Transverse colon (tissue), 4 donors: ENCODE results near the gene COL6A2. TPM values are rescaled to one million over a fixed set of nuclear protein-coding genes. Genes with fewer than 3 reads are reported as not detected.

Source experiments
- DNase-seq: peaks from one replicate; pipeline ENCODE4 v3.0.0-alpha.2; 2019
- H3K27ac ChIP-seq, 4 donors: fragments of 200-600 bp; sonication (generic); 2 replicates each; pipeline ENCODE4 v1.5.1; 2016 to 2018; ENCODE audit warnings: inconsistent platforms in 4 of 4
- H3K27me3 ChIP-seq: fragments of 200-600 bp; sonication (generic); 2 replicates; pipeline ENCODE4 v1.5.1; 2017; ENCODE audit warnings: inconsistent platforms
- H3K36me3 ChIP-seq, 4 donors: fragments of 200-600 bp; sonication (generic); 2 replicates each; pipeline ENCODE4 v1.5.1; 2017 to 2019; ENCODE audit warnings: inconsistent platforms in 4 of 4
- H3K4me1 ChIP-seq, 4 donors: fragments of 200-600 bp; sonication (generic); 2 replicates each; pipeline ENCODE4 v1.5.1; 2017 to 2020; ENCODE audit warnings: inconsistent platforms in 4 of 4
- H3K4me3 ChIP-seq, 4 donors: fragments of 200-600 bp; sonication (generic); 1 replicate in 1 of 4; 2 replicates in 3 of 4; pipeline versions ENCODE4 v1.5.1 to v1.6.1; 2017 to 2019; ENCODE audit warnings: inconsistent platforms in 4 of 4
- H3K9me3 ChIP-seq, 2 donors: fragments of 200-600 bp; sonication (generic); 2 replicates each; pipeline ENCODE4 v1.5.1; 2017 to 2019; ENCODE audit warnings: inconsistent platforms in 2 of 2
- EP300 ChIP-seq: sonication (generic); formaldehyde crosslinking; IDR thresholded peaks from one replicate; pipeline ENCODE4 v1.6.1; 2017; ENCODE audit warnings: antibody characterized with exemption, low read depth
- POLR2A ChIP-seq: fragments of 450-650 bp; IDR thresholded peaks from one replicate; pipeline ENCODE4 v1.6.1; 2016; ENCODE audit warnings: antibody characterized with exemption, mild to moderate bottlenecking, moderate library complexity
- POLR2AphosphoS5 ChIP-seq, 3 donors: sonication (generic); formaldehyde crosslinking; IDR thresholded peaks; one replicate each; pipeline ENCODE4 v1.6.1; 2016; ENCODE audit warnings: antibody characterized with exemption in 3 of 3
- WGBS, 2 donors: methylation state at CpG; one replicate each; pipeline ENCODE4 v1.1.5; 2018; ENCODE audit warnings: low coverage in 1 of 2; 5-methylcytosine and 5-hydroxymethylcytosine counted together
- in situ Hi-C, 4 donors: fragments of 200-750 bp; cut with MboI; loops; one replicate each; pipeline versions ENCODE4 v1.15.0 to v1.15.1; 2017; ENCODE audit warnings: low sequenced_read_pairs in 3 of 4, low pct_ligation_motif_present in 1 of 4, low pct_unique_long_range_greater_than_20kb in 1 of 4
- intact Hi-C: fragments of 100-400 bp; cut with DNase I; formaldehyde crosslinking; loops from one replicate; pipeline ENCODE4 v1.15.1; 2023; ENCODE audit warnings: low total_unique reads
- total RNA-seq, 4 donors: library from RNA; depleted of rRNA; stranded (reverse); fragments of >200 nt; gene quantifications; one replicate each; pipeline ENCODE4 v1.1.0, GENCODE V29; 2016
- TF ChIP-seq, protein P1 (sequence below), 5 experiments: fragments of 200-600 bp in 3 of 5; fragments of 450-650 bp in 2 of 5; sonication (generic) in 3 of 5; IDR thresholded peaks; 1 replicate in 2 of 5; 2 replicates in 3 of 5; pipeline ENCODE4 v1.5.1; 2016 to 2017; ENCODE audit warnings: antibody characterized with exemption in 5 of 5, inconsistent platforms in 3 of 5, mild to moderate bottlenecking in 2 of 5, moderate library complexity in 1 of 5

The COL6A2 gene
- total RNA-seq, 4 donors from 2014 or later: 172 to 550 (median 346) TPM

DNA sequence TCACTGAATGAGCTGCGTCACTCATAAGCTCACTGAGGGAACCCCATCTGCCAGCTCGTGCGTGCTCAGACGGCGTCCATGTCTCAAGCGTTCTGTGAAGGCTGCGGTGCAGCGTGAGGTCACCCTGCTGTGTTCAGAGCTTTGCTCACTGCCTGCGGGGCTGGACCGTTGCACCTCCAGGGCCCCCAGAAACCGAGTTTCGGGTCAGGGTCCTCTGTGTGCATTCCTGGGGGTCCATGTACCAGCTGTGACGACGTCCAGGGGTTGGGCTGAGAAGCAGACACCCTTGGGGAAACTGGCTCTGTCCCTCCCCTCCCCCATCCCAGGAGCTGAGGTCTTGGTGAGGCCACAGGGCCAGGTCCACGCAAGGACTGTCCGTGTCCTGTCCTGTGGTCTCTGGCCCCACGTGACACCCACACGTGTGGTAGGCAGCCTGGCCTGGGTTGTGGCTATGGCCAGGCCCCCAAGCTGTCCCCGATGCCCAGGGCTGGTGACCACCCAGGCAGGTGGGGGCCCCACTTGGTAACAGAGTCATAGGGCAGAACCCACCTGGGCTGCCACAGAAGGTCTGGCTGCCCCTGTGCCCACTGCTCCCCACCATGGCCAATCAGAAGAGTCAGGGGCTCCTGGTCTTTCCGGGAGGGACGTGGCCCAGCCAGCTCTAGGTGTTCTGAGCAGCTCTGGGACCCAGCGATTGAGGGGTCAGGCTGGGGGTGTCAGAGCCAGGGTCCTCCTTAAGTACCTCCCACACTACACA lies 33.1 kb downstream of the COL6A2 start:
- Histone ChIP-seq H3K4me3 (no peak overlapping the region), H3K4me1 (no peaks in the 10 kb centered on the region), H3K27ac (peak overlapping the region in 3 of 4 donors; percentile 8 to 44 (median 27)), H3K27me3 (no peaks in the 10 kb centered on the region), H3K36me3 (no peaks in the 10 kb centered on the region), H3K9me3 (no peaks in the 10 kb centered on the region)
- no peak for DNase-seq
- in situ Hi-C loops: no loop called here
- WGBS, 2 donors: 82% methylated on average over 13 of the region's 22 CpGs; no CpG with 5 or more reads in 1 of the 2 donors
- no peak for TF ChIP-seq POLR2AphosphoS5 (IDR thresholded peaks at IDR 0.05)
- no peak for TF ChIP-seq EP300
- TF ChIP-seq, protein P1, sequence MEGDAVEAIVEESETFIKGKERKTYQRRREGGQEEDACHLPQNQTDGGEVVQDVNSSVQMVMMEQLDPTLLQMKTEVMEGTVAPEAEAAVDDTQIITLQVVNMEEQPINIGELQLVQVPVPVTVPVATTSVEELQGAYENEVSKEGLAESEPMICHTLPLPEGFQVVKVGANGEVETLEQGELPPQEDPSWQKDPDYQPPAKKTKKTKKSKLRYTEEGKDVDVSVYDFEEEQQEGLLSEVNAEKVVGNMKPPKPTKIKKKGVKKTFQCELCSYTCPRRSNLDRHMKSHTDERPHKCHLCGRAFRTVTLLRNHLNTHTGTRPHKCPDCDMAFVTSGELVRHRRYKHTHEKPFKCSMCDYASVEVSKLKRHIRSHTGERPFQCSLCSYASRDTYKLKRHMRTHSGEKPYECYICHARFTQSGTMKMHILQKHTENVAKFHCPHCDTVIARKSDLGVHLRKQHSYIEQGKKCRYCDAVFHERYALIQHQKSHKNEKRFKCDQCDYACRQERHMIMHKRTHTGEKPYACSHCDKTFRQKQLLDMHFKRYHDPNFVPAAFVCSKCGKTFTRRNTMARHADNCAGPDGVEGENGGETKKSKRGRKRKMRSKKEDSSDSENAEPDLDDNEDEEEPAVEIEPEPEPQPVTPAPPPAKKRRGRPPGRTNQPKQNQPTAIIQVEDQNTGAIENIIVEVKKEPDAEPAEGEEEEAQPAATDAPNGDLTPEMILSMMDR (IDR thresholded peaks at IDR 0.05): no peak
- TF ChIP-seq POLR2A: no peak
- intact Hi-C loops: no loop called here

DNA sequence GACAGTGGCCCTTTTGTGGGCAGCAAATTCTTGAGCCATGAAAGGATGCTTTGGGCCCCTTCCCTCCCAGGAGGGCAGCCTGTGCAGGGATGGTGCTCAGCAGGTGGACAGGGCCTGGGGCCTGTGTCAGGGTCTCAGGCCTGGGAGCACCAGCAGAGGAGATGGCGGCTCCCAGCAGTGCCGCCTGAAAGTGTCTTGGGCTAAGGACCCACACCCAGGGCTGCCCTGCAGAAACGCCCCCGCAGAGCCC lies 33.6 kb downstream of the COL6A2 start:
- no peak for TF ChIP-seq POLR2AphosphoS5 (IDR thresholded peaks at IDR 0.05)
- H3K4me1 ChIP-seq: no peaks in the 10 kb centered on the region
- no peak overlapping the region for H3K4me3 ChIP-seq
- peak overlapping the region in 1 of 4 donors; percentile 27 for H3K27ac ChIP-seq
- H3K27me3 ChIP-seq: no peaks in the 10 kb centered on the region
- in situ Hi-C loops: no loop called here
- WGBS, 2 donors: 89% methylated on average over 4 of the region's 4 CpGs; no CpG with 5 or more reads in 1 of the 2 donors
- no peaks in the 10 kb centered on the region for H3K9me3 ChIP-seq
- no peaks in the 10 kb centered on the region for H3K36me3 ChIP-seq
- no peak for DNase-seq
- intact Hi-C loops: no loop called here

DNA sequence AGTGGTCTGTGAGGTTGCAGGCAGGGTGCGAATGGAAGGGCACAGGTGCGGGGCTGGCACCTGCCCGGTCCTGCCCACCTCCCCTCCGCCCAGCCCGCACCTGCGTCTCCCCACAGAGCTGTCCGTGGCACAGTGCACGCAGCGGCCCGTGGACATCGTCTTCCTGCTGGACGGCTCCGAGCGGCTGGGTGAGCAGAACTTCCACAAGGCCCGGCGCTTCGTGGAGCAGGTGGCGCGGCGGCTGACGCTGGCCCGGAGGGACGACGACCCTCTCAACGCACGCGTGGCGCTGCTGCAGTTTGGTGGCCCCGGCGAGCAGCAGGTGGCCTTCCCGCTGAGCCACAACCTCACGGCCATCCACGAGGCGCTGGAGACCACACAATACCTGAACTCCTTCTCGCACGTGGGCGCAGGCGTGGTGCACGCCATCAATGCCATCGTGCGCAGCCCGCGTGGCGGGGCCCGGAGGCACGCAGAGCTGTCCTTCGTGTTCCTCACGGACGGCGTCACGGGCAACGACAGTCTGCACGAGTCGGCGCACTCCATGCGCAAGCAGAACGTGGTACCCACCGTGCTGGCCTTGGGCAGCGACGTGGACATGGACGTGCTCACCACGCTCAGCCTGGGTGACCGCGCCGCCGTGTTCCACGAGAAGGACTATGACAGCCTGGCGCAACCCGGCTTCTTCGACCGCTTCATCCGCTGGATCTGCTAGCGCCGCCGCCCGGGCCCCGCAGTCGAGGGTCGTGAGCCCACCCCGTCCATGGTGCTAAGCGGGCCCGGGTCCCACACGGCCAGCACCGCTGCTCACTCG lies 34.1 kb downstream of the COL6A2 start:
- H3K4me3 ChIP-seq: no peak overlapping the region
- intact Hi-C loops: no loop called here
- 95% methylated on average over 83 of the region's 85 CpGs; no CpG with 5 or more reads in 1 of the 2 donors for WGBS, 2 donors
- no peaks in the 10 kb centered on the region for H3K4me1 ChIP-seq
- no peaks in the 10 kb centered on the region for H3K36me3 ChIP-seq
- no peak overlapping the region for H3K27ac ChIP-seq
- no peak for DNase-seq
- no peaks in the 10 kb centered on the region for H3K9me3 ChIP-seq
- in situ Hi-C loops: no loop called here
- H3K27me3 ChIP-seq: no peaks in the 10 kb centered on the region
- TF ChIP-seq, protein P1 (IDR thresholded peaks at IDR 0.05): no peak
- TF ChIP-seq EP300 (no peak), POLR2A (no peak), POLR2AphosphoS5 (IDR thresholded peaks at IDR 0.05) (peak in 2 of 3 donors; percentile 40 to 65)

- intact Hi-C loops: no loop called here
- no peak overlapping the region for H3K4me3 ChIP-seq
- H3K4me1 ChIP-seq: no peaks in the 10 kb centered on the region
- H3K27ac ChIP-seq: no peak overlapping the region
- DNase-seq: no peak
- no peaks in the 10 kb centered on the region for H3K36me3 ChIP-seq
- WGBS, 2 donors: 34 to 78% methylated on average over 3 to 4 of the region's 7 CpGs
- H3K27me3 ChIP-seq: peaks cover 6% of the 10 kb centered on the region
- in situ Hi-C loops: no loop called here
- TF ChIP-seq EP300: no peak
- TF ChIP-seq, protein P1 (IDR thresholded peaks at IDR 0.05): no peak
- no peaks in the 10 kb centered on the region for H3K9me3 ChIP-seq
Measured at GRCh38 chr21:46135782-46136395, 38.0 kb downstream of the COL6A2 start.
